ENCODE results near the gene TSPYL6.
"Not testable (repeated sequence)": the region's sequence is repeated elsewhere in the genome, so short reads cannot be mapped to it uniquely, and the experiment has no call there.

Gene TSPYL6

DNA sequence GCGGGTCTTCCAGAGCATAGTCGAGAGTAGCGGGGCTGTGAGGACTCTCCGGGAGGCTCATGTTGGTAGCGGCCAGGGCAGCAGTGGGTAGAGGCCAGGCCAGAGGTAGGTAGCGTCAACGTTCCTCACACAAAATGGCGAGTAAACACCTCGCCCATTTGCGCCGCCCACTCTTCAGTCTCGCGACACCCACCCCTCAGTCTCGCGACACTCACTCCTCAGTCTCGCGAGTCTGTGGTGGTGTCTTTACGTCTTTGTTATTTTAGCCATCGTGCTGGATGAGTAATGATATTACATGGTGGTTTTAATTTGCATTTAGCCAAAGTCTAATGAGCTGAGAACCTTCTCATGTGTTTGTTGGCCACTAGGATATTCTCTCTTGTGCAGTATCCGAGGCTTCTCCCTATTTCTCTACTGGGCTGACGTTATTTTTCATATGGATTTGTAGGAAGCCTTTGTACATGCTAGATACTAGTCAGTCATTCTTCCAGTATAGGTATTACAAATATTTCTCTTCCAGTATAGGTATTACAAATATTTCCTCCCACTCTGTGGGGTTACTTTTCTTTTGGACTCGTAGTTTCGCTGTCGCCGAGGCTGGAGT, at the start of gene TSPYL6:
TSPYL6 (minus strand) TSS at position 139 of the 604 bp plus-strand sequence; CDS start at position 61, 78 bp downstream.
- no peak for DNase-seq

- no peak for DNase-seq
Observed at GRCh38 chr2:54303631-54304030, 47.6 kb upstream of the TSPYL6 start.

- DNase-seq, result peak; percentile 38
Observed at GRCh38 chr2:54298514-54298913, 42.5 kb upstream of the TSPYL6 start.

DNA sequence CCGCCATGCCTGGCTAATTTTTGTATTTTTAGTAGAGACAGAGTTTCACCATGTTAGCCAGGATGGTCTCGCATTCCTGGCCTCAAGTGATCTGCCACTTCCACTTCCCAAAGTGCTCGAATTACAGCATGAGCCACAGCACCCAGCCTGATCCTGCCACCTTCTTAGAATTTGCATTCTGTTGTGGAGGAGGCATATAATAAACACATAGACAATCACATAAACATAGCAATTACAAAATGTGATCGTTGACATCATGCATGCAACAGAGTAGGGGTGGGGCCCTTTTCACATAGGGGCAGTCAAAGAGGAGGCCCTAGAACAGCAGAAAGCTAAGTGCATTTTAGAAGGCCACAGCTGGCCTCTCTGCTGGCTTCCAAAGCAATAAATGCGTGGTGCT, 39.9 kb upstream of the TSPYL6 start:
- DNase-seq, result no peak

DNA sequence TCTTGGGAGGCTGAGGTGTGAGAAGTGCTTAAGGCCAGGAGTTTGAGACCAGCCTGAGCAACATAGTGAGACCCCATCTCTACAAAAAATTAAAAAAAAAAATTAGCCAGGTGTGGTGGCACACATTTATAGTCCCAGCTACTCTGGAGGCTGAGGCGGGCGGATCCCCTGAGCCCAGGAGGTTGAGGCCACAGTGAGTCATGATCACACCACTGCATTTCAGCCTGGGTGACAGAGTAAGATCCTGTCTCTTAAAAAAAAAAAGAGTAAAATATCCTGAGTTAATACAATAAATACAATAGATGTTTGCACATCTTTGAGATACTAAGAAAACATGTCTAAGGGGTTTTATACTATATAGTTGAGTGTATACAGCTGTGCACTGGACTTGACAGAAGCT, 38.6 kb upstream of the TSPYL6 start:
- not testable (repeated sequence) for DNase-seq

- no peak for DNase-seq
Observed at GRCh38 chr2:54290356-54291025, 34.5 kb upstream of the TSPYL6 start.

- DNase-seq, result no peak
Observed at GRCh38 chr2:54289917-54290316, 33.9 kb upstream of the TSPYL6 start.

GRCh38 chr2:54287532-54287931, 31.5 kb upstream of the TSPYL6 start:
- no peak for DNase-seq

GRCh38 chr2:54285451-54285850, 29.4 kb upstream of the TSPYL6 start:
- no peak for DNase-seq

DNA sequence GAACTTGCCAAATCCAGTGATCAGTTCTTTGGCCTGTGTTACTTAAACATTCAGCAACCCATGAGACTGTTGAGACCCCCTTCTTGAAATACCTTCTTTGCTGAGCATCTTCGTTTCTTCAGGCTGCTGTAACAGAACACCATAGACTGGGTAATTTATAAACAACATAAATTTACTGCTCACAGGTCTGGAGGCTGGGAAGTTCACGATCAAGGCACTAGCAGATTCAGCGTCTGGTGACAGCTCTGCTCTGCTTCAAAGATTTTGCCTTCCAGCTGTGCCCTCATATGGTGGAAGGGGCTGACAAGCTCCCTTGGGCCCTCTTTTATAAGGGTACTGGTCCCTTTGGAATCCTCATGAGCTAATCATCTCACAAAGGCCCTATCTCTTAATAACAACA, 28.8 kb upstream of the TSPYL6 start:
- no peak for DNase-seq

GRCh38 chr2:54279385-54279784, 23.4 kb upstream of the TSPYL6 start:
- DNase-seq, result no peak

DNA sequence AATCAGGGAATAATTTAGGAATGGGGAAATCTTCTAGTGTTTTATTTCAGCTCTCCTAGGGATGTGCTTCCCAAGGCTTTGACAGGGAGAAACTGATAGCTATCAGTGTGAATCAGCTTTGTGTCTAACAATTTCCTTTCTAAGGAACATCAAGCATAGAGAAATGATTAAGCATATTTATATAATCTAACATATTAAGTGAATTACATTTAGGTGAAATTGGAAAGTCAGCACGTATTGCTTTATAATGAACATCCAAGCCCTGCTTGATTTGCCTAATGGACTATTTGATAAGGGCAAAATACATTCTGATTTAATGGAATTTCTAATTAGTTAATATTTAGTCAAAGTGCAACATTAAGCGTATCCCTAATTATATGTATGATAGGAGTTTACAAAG, 19.5 kb upstream of the TSPYL6 start:
- no peak for DNase-seq

DNA sequence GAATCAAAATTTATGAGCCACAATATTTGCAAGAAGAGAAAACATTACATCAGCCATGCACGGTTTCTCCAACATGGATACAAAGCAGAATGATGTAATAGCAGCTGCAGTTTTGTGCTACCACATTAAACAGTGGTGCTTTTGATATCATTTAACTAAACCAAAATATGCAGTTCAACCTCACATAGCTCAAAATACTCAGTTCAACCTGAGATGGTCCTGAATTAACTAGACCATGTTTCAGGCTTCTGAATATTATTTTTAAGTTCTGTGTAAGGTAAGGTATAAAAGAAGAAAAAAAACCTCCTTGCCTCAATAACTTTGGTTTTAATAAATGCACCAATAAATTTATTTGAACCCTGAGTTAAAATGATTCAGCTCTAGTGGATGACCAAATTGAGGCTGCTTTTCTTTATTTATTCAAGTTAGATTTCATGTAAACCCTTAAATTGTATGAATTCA, 18.8 kb upstream of the TSPYL6 start:
- DNase-seq, result no peak

GRCh38 chr2:54271843-54272627, 16.0 kb upstream of the TSPYL6 start:
- DNase-seq, result no peak

- no peak for DNase-seq
Observed at GRCh38 chr2:54271189-54271588, 15.2 kb upstream of the TSPYL6 start.

DNA sequence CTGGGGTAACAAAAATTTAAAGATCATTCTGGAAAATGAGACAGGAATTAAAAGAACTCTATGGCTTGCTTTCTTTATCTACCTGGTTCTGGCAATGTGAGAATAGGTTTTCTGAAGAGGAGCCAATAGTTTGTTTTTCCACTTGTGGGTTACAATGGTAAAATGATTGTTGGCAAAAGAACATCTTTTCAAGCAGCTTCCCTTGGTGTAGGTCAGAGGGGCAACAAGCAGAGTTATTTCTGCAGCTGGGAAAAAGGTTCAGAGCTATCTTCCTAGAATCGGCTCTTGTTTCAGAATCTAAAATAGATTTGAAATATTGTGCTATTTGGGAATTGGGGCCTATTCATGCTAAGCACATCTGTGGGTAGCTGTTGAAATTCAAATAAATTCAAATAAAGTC, 11.5 kb upstream of the TSPYL6 start:
- DNase-seq, result no peak

DNA sequence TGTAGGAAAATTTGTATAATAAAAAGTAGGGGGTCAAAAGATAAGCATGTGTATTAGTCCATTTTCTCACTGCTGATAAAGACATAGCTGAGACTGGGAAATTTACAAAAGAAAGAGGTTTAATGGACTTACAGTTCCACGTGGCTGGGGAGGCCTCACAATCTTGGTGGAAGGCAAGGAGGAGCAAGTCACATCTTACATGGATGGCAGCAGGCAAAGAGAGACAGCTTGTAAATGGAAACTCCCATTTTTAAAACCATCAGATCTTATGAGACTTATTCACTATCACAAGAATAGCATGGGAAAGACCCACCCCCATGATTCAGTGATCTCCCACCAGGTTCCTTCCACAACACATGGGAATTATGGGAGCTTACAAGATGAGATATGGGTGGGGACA, 9.1 kb upstream of the TSPYL6 start:
- DNase-seq, result not testable (repeated sequence)

- no peak for DNase-seq
Observed at GRCh38 chr2:54262015-54262765, 6.2 kb upstream of the TSPYL6 start.

GRCh38 chr2:54261537-54261936, 5.5 kb upstream of the TSPYL6 start:
- no peak for DNase-seq

DNA sequence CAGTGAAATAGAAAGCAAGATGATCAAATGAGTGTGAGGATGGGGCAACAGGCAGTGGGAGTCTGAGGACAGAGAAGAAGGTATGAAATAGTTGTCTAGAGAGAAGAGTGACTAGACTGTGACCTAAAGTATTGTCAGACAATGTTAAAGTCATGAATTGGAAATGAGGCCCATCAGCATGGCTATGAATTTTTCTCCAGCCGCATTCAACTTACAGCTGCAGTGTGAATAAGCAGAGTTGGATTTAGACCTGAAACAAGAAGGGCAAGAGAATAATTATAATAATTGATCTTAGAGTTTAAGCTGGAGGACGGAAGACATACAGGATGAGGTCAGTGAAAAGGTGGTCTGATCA, 4.2 kb upstream of the TSPYL6 start:
- DNase-seq, result no peak

DNA sequence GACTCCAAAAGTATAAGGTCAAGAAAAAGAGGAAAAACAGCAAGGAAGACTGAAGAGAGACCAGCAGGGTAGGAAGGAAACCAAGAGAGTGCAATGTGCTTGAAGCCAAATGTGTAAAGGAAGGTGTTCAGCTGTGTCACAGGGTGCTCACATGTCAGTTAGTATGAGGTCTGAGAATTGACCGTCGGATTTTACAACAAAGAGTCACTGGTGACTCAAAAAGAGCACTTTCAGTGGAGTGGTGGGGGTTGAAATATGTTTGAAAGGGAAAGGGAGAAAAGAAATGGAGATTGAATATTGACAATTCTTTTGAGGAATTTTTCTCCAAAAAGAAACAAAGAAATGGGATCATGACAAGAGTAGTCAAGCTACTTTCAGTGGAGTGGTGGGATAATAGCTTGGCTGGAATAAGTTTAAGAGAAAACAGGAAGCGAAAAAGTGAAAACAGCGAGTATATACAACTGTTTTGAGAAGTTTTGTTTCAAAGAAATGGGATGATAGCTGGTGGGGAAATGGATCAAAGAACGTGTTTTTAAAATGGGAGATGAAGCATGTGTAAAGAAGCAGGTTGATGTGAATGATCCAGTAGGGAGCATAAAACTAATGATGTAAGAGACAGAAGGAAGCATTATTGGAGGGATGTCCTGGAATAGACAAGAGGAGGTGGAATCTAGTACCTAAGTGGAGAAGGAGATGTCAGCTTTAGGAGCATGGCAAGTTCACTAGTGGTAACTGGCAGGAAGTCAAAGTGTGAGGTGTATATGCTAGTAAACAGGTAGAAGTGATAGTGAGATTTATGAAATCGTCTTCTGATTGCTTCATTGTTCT, 3.6 kb upstream of the TSPYL6 start:
- no peak for DNase-seq

DNA sequence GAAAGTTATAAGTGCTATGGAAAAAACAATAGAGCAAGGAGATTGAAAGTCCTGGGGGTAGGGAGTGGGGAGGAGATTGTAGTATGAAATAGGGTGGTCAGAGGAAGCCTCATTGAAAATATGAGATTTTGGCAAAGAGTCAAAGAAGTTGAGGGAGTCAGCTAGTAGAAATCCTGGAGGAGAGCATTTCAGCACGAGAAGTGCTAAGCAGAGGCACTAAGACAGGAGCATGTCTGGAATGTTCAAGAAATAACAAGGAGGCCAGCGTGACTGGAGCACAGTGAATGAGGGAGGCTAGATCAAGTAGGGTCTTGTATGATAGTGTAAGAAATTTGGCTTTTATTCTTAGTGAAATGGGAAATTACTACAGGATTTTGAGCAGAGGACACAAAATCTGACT, 2.1 kb upstream of the TSPYL6 start:
- DNase-seq, result no peak
